Measurements from ENCODE around the gene PPP1R9B.

PPP1R9B gene

DNA sequence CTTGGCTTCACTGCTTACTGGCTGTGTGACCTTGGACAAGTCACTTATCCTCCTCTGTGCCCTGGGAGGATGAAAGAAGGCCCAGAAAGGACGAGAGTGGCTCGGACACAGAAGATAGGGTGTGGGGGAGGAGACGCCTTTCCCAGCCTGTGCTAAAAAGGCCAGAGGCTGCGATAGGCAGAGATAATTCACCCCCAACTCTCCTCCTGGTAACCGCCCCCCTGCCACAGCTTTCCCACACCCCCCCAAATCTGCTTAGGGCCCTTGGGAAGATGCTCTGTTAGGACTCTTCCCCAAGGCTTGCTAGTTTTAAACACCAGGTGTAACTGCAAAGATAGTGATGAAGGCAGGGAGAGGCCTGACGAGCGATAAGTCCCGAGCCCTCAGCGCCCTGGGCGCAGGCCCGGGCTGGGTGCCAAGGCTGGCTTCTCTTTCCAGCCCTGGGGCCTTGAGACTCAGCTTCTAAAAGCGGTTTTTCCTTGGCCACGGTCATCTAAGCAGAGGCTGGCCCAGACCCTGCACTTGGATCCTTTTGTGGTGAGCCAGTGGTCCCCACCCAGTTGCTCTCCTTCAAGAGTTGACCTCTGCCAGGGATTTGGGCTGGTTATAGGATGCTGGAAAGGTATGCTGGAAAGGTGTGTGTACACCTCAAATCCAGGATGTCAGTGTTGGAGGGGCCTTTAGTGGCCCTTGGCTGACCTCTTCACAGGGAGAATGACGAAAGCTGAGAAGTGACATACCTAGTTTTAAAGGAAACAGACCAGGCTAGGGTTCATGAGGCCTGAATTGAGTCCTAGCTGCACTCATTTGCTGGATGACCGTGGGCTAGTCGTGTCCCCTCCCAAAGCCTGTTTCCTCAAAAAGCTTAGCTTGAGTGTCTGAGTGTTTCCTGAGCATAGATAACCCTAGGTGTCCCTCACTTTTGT lies 3.4 kb upstream of the PPP1R9B start:
- DNase-seq, result no peak

GRCh38 chr17:50152736-50153135 lies 2.3 kb upstream of the PPP1R9B start:
- DNase-seq, result no peak

DNA sequence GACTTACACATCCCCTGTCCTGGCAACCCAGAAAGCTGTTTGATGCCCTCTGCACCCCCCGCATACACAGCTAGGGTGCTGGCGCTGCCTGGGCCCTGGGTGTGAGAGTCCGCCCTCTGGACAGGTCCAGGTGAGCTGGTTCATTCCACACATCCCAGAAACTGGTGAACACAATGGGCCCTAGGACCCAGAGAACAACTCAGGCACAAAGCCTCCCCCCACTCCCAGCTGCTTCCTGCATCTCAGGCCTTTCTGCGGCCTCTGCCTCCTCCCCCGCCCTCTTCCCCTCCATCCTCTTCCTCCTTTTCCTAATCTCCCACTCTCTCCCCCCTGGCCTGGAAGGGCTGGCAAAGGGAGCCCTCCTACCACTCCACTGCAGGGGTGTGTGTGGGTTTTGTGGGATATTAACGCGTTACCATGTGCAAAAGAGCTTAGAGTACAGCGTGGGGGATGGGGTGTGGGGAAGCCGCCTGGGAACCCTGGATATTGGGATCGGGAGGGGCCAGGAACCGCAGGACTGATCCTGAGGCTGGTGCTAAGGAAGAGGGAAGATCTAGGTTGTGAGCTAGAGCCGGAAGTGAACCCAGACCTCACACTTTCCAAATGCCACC lies 1.6 kb upstream of the PPP1R9B start:
- peak; percentile 86 for DNase-seq

DNA sequence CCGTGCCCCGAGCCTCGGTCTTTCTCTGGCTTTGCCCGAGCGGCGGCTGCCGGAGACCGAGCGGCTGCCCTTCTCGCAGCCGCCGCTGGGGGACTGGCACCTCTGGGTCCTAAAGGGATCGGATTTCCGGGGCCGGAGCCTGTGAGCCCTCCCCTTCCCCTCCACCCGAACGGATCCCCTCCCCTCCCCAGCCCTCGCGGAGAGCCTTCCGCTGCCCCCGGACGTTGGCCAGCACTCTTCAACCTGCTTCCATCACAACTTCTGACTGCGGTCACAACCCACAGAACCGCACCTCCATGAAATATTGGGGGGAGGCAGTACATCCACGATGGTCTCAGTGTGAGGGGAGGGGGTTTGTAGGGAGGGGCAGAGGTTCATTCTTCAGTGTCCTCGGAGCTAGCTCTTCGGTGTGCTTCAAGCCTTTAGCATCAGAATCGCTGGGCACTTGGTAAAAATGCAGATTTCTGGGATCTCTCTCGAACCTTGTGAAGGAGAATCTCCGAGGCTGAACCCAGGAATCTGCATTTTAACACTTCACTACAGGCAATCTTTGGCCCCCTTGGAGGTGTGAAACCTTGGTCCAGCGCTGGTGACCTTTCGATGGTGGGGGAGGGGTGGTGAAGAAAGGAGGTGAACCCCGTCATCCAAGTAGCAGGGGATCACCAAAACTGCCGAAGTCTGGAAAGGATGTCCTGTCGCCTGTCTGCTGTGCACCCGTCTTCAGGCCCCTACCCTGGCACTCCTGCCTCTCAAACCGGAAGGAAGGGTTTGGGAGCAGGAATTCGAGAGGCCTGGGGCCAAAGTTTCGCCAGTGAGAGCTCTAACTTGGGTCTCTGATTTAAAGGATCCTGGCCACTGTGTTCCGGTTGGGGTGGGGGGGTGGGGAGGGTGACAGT lies 812 bp upstream of the PPP1R9B start:
- peak; percentile 73 for DNase-seq

GRCh38 chr17:50149417-50150353 lies 792 bp downstream of the PPP1R9B start:
- DNase-seq, result peak; percentile 51

DNA sequence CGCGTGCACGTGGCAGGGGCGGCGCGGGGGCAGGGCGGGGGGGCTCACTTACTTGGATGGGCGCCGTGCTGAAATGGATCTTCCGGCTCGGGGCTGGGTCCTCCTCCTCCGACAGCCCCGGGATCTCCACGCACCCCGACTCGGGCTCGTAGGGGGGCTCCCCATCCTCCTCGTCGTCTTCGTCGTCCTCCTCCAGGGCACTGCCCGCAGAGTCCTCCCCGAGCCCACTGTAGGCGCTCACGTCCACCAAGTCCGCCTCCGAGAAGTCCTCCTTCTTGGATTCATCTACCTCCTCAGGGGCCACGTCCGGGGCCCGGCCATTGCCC lies 1.4 kb downstream of the PPP1R9B start:
- DNase-seq, result no peak

DNA sequence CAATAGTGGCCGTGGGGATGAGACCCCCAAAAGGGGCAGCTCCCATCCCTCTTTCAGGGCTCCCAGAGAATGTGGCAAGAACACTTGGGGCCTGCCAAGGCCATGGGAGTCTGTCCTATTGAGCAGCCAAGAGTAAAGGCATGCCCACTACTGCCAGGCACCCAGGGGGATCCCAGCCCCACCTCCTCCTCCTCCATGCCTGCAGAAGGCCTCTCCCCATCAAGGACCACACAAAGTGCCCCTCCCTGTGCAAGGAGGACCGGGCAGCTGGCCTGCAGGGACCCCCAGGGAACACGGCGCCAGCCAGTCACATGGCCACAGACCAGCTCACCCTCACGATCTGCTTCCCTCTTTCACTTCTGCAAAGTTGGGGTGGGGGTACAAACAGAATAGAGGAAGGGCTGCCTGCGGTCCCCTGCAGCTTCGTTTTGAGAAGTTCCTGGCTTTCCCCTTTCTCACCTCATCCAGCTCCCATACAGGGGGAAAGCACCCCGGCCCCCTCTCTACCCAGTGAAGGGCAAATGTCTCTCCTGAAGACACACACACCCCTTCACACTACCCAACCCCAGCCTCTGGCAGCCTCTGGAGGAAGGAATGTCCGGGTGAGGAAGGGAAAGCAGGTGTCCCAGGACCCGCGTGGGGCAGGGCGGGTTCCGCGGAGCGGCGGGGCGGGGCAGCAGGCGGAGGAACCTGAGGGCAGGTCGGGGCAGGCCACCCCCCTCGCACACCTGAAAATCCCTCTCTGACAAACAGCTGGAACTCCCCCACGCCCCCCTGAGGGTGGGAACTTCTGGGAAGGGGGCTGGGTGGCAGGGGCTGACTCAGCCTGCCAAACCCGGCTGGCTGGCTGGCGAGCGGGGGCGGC lies 2.0 kb downstream of the PPP1R9B start:
- peak; percentile 45 for DNase-seq

GRCh38 chr17:50147841-50148225 lies 2.6 kb downstream of the PPP1R9B start:
- no peak for DNase-seq

- DNase-seq, result no peak
Observed at GRCh38 chr17:50146927-50147665, 3.4 kb downstream of the PPP1R9B start.

DNA sequence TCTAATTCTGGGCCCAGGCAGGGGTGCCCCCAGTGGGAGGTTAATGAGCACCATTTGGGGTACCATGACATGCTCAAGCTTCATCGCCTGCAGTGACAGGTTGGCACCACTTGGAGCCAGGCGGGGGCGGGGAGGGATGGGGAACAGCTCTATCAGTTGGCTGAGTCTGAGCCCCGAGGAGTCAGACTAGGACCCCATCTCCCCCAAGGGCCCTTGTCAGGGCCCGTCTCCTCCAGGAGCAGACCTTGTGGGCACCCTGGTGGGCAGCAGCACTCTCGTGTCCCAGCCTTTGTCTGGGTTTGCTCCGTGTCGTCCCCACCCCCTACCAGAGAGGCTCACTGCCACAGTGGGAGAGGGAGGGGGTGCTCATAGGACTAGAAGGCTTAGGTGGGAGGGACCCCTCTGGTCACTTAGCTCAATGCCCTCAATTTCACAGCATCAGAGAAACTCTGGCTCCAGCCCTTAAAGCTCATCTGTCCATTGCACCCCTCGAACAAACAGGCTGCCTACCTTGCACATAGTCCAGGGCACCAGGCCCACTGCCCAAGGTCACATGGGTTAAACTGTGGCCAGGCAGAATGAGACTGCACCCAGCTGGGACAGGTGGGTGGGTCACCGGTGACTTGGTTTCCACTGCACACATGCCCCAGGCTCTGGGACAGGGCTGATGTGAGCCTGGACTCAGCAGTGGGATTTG lies 4.1 kb downstream of the PPP1R9B start:
- DNase-seq, result no peak

GRCh38 chr17:50145532-50146229 lies 4.8 kb downstream of the PPP1R9B start:
- DNase-seq, result no peak

DNA sequence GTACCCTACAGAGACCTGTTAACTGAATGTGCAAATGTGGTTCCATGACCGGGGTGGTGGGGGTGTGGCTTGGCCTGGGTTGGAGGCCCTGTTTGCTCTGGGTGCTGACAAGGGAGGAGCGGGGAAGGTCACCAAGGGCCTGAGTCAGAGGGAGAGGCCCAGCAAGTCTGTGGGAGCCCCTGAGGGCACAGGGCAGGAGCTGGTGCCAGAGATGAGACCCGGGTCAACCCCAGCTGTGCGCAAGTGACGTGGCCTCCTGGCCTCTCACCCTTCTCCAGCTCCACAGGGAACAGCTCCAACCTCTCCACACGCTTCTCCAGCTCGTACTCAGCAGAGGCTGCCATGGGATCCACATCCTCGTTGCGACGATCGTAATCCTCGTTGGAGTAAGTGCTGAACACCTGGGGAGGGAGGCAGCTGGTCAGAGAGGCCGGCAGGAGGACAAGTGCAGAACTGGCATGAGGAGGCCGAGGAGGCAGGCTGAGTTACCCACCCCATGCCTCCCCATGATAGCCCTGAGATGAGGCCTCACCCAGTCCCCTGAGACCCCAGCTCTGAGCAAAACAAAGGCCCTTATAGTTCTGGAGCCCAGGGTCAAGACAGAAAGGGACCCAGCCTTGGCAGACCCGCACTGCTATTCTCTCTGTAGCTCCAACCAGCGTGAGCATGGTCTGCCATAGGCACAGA lies 5.5 kb downstream of the PPP1R9B start:
- DNase-seq, result no peak

GRCh38 chr17:50144355-50144754 lies 6.1 kb downstream of the PPP1R9B start:
- DNase-seq, result peak; percentile 37

DNA sequence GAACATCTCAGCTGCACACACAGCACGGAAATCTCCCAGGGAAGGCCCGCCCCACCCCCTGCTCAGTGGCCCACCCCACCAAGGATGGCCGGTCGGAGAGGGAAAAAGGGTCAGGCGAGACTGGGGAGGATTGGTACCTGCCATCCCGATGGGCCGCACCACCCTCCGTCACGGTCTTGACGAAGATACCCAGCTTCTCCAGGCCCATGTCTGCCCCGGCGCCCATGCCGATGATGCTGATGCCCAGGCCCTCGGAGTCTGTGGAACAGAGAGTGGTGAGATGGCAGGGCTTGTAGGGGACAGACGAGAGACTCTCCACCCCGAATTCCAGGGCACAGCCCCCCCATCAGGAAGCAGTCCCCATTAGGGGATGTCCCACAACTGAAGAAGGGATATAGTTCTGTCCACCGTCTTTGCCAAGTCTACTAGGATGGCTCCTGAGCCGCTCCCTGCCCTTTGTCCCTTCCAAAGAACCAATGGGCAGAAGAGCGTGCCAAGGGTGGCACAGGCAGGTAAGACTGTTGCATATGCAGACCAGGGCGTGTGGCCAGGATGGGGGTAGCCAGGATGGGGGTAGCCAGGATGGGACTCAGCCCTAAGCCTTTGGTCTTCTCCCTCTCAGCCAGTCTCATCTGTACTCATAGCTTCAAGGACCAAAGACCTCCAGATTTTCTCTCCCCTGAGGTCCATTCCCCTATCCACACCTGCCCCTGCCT lies 6.9 kb downstream of the PPP1R9B start:
- DNase-seq, result no peak

GRCh38 chr17:50141745-50142110 lies 8.7 kb downstream of the PPP1R9B start:
- no peak for DNase-seq

GRCh38 chr17:50141026-50141744 lies 9.3 kb downstream of the PPP1R9B start:
- DNase-seq, result no peak
